ENCODE results near the gene WDR62.

Gene WDR62

DNA sequence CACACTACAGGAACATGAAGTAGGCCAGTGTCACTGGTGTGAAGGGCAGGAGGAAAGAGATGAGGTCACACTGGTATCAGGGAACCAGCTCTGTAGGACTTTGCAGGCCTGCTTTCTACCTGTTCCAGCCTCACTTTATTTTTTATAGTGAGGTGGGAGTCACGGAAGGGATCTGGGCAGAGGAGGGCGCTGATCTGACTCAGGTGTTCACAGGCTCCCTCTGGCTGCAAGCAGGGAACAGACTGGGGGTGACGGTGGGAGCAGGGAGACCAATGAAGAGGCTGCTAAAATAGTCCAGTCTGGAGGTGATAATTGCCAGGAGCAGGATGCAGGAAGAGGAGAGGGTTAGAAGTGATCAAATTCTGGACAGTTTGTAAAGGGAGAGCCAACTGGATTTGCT is 3.5 kb upstream of the WDR62 start:
- no peak for TF ChIP-seq GATA3 (IDR thresholded peaks at IDR 0.05; ENCODE audit: low read depth, low read length)

DNA sequence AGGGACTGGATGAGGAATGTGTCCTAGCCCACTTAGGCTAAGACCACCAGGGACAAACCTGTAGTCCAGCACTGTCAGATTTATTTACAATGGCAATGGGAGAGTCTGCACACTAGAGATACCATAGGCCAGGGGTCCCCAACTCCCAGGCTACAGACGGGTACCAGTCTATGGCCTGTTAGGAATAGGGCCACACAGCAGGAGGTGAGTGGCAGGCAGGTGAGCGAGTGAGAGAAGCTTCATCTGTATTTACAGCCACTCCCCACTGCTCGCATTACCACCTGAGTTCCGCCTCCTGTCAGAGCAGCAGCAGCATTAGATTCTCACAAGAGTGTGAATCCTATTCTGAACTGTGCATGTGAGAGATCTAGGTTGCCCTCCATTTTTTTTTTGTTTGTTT is 3.1 kb upstream of the WDR62 start:
- no peak for TF ChIP-seq GATA3 (IDR thresholded peaks at IDR 0.05; ENCODE audit: low read depth, low read length)
- TF ChIP-seq GATA2 (IDR thresholded peaks at IDR 0.05; ENCODE audit: low read depth, low read length), result no peak

DNA sequence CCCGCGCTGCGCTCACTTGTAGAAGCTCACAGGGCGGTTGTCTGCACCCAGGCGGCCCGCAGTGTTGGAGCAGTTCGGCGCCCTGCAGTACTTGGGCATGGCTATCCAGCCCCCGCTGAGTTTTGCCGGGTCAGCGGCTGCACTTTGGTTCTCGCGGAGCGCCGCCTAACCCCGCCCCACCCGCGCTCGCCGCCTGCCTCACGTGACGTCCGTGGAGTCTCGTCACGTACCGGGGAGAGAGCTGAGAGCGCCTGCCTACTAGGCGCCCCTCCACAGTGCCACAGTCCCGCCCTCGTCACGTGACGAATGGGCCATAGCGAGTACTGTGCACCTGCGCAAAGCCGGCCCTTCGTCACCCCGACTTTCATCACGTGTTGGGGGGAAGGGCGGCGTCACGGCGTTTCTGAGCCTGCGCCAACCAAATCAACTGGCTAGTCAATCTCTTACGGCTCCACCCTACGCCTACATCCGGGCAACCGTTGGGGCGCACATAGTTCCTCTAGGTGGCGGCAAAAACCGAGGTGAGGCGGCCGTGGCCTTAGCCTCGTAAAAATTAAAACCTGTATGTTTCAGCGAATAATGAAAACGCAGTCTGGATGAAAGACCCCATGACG is 471 bp upstream of the WDR62 start, which contains the start of gene THAP8:
TSS of gene THAP8 (minus strand) at position 167 of the 614 bp plus-strand sequence. CDS start at position 99, 68 bp downstream.
- TF ChIP-seq GATA3 (IDR thresholded peaks at IDR 0.05; ENCODE audit: low read depth, low read length) (no peak), GATA2 (IDR thresholded peaks at IDR 0.05; ENCODE audit: low read depth, low read length) (no peak)

DNA sequence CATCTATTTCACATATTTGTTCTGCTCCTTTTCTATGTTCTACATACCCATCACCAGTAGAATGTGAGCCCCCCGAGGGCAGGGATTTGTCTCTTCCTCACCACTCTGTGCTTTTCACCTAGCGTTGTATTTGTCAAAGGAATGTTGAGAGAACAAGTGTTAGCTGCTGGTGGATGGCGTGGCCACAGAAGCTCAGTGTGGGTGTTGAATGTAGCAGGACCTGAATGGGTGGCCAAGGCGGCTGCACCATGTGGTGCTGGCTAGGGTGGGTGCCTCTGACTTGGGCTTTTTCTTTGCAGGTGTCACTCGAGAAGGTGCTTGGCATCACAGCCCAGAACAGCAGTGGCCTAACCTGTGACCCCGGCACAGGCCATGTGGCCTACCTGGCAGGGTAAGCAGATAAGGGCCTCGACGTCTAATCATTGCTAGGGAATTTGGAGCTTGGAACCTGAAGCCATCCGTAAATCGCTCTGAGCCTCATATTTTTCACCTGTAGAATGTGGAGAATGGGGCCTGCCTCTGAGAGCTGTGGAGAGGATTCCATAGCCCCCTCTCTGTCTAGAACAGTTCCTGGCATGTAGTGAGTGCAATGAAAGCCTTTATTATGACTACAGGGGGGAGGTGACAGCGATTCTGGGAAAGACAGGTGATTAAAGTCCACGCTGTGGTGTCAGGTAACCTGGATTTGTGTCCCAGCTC is 3.9 kb downstream of the WDR62 start:
- no peak for TF ChIP-seq GATA2 (IDR thresholded peaks at IDR 0.05; ENCODE audit: low read depth, low read length)
- TF ChIP-seq GATA3 (IDR thresholded peaks at IDR 0.05; ENCODE audit: low read depth, low read length), result no peak

DNA sequence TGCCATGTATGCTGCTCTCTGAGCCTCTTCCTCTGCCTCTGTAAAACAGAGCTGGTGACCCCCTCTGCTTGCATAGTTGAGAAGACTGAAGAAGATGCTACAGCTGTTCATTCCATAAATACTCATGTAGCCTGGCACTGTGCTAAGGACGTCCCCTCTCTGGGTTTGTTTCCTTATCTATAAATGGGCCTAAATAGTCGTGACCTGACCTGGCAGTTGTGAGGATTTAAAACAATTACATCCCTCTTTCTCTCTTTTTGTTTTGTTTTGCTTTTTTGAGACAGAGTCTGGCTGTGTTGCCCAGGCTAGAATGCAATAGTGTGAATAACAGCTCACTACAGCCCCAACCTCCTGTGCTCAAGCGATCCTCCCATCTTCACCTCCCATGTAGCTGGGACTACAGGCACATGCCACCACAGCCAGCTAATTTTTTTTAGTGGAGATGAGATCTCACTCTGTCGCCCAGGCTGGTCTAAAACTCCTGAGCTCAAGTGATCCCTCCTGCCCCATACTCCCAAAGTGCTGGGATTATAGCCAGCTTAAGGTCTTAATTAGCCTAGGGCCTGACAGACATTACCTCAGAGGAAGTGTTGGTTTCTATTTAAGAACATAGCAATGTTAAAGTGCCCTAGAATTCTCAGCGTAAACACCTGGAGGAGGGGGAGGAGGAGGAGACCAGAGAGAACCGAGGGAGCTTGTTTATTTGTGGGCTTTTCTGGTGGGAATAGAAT is 4.6 kb downstream of the WDR62 start:
- no peak for TF ChIP-seq GATA3 (IDR thresholded peaks at IDR 0.05; ENCODE audit: low read depth, low read length)
- no peak for TF ChIP-seq GATA2 (IDR thresholded peaks at IDR 0.05; ENCODE audit: low read depth, low read length)

DNA sequence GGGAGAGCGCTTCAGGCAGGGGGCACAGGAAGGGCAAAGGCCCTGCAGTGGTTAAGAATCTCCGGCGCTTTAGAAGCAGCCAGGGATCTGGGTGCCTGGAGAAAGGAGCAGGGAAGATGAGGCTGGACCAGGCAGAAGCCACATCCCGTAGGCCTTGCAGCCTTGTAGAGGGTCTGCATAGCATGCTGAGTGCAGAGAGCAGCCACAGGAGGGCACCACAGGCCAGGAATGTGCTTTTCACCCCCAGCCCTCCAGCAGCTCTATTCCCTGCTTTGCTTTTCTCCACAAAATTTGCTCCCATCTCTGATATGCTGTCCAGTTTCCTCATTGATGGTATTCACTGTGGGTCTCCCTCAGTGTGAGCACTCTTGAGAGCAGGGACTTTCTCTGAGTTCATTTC is 5.7 kb downstream of the WDR62 start:
- no peak for TF ChIP-seq GATA2 (IDR thresholded peaks at IDR 0.05; ENCODE audit: low read depth, low read length)
- TF ChIP-seq GATA3 (IDR thresholded peaks at IDR 0.05; ENCODE audit: low read depth, low read length), result no peak

DNA sequence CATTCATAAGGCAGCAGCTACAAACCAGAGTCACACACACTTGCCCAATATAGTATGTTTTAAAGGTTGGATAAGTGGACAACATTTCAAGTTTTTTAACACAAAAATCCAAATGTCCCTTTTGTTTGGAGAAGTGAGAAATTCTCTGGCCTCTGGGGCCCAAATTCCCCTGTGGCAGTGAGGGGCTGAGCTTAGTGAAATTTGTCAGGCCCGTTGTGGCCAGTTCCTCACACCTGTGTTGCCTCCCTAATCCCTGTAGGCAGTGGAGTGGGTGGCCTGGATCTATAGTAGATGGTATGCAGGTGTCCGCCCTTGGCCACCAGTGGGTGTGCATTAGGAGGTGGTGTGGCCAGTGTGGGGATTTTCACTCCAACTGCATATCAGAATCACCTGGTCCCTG is 6.7 kb downstream of the WDR62 start:
- no peak for TF ChIP-seq GATA3 (IDR thresholded peaks at IDR 0.05; ENCODE audit: low read depth, low read length)
- TF ChIP-seq GATA2 (IDR thresholded peaks at IDR 0.05; ENCODE audit: low read depth, low read length), result no peak

DNA sequence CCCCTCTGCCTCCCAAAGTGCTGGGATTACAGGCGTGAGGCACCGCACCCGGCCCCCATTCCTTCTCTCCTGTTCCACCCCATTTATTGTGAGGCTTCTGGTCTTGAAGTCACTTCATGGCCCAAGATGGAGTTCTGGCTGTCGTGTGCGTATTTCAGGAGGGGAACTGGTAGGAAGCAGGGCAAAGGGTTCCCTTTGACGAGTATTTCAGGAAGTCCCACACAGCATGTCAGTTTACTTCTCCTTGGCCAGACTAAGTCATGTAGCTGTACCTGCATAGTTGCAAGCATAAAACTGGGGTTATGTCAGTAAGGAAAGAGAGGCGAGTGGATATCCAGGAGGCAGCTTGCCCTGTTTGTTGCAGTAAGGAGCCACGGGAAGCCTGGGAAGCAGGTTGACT is 10.1 kb downstream of the WDR62 start:
- no peak for TF ChIP-seq GATA3 (IDR thresholded peaks at IDR 0.05; ENCODE audit: low read depth, low read length)
- TF ChIP-seq GATA2 (IDR thresholded peaks at IDR 0.05; ENCODE audit: low read depth, low read length), result no peak

DNA sequence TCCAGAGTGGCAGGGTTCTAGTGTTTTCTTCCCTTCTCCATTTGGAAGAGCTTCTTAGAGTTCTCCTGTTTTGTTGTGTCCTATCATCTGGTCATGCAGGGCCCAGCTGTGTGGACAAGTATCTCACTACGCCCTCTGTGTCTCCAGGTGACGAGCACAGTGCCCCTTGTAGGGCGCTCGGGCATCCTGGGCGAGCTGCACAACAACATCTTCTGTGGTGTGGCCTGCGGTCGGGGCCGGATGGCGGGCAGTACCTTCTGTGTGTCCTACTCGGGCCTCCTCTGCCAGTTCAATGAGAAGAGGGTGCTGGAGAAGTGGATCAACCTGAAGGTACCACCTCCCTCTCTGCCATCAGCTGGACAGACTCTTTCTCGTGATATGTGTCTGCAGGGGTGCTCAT is 13.0 kb downstream of the WDR62 start:
- no peak for TF ChIP-seq GATA2 (IDR thresholded peaks at IDR 0.05; ENCODE audit: low read depth, low read length)
- TF ChIP-seq GATA3 (IDR thresholded peaks at IDR 0.05; ENCODE audit: low read depth, low read length), result no peak

DNA sequence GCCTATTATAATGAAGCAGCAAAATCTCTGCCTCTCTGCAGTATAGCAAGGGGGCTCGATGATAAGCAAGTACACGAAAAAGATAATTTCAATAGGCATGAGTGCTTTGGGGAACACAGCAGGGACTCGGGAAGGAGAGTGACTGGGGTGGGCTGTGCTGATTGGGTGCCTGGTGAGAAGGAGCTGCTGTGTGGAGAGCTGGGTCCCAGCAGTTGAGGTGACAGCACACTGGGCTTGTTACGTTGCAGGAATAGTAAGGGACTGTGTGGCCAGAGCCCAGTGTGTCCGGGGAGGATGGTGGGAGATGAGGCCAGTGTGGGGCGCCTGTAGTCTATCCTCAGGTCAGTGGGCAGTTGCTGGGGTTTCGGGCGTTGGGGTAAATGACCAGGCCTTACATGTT is 17.4 kb downstream of the WDR62 start:
- TF ChIP-seq GATA3 (IDR thresholded peaks at IDR 0.05; ENCODE audit: low read depth, low read length) (no peak), GATA2 (IDR thresholded peaks at IDR 0.05; ENCODE audit: low read depth, low read length) (no peak)

DNA sequence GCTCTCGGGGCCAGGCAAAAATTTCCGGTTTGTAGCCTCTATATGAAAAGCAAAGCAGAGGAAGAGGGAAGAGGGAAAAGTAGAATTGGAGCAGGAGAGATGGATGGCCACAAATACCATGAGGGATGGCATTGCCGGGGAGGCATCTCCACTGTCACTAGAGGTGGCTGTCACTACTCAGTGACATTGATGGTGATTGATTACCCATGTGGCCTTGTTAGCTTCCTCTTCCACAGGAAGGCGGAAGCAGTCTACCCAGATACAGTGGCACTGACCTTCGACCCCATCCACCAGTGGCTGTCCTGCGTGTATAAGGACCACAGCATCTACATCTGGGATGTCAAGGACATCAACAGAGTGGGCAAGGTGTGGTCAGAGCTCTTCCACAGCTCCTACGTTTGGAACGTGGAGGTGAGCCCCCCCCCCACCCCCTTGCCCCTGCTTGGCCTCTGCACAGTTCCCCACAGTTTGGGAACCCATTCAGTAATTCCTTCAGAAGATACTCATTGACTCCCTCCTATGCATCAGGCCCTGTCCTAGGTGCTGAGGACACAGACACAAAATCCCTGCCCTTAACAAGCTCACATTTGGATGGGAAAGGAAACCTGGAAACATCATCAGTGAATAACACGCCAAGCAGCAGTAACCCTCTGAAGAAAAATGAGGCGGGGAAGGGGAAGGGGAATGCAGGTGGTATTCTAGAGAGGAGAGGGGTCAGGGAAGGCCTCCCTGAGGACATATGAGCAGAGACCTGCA is 18.6 kb downstream of the WDR62 start:
- TF ChIP-seq GATA2 (IDR thresholded peaks at IDR 0.05; ENCODE audit: low read depth, low read length) (no peak), GATA3 (IDR thresholded peaks at IDR 0.05; ENCODE audit: low read depth, low read length) (no peak)

DNA sequence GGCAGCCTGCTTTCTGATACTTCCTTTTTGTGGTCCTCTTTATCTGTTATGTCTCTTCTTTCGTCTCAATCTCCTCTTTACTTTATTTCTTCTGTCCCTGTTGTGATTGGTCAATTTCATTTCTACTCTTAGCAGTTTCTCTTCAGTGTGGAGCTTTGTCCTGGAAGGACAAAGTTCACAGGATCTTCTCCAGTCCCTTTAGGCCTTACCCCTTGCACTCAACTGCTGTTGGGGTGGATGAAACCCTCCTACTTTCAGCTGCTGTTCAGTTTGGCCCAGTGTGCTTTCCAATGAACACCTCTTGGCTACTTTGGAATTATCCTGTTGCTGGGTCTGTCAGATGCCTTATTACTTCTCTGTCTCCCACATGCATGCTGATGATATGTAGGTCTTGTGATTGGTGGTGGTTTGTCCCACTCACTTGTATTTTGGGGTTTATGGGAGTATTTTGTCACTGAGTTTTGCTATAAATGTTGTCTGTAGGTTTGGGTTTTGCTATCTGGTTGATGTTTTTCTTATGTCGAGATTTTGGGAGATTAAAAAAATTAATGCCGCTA is 24.8 kb downstream of the WDR62 start:
- TF ChIP-seq GATA2 (IDR thresholded peaks at IDR 0.05; ENCODE audit: low read depth, low read length) (no peak), GATA3 (IDR thresholded peaks at IDR 0.05; ENCODE audit: low read depth, low read length) (no peak)

DNA sequence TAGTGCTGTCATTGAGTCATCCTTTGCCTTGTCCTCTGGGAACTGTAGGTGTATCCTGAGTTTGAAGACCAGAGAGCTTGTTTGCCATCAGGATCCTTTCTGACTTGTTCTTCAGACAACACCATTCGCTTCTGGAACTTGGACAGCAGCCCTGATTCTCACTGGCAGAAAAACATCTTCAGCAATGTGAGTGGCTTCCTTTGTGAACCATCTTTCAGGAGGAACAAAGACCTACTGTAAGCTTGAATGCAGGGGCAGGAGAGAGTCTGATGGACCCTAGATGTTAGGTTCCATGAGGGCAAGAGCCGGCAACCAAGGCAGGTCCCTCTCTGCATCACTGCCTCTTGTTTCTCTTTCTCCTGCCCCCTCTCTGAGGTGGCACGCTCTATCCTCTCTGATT is 26.7 kb downstream of the WDR62 start:
- TF ChIP-seq GATA3 (IDR thresholded peaks at IDR 0.05; ENCODE audit: low read depth, low read length) (no peak), GATA2 (IDR thresholded peaks at IDR 0.05; ENCODE audit: low read depth, low read length) (no peak)

DNA sequence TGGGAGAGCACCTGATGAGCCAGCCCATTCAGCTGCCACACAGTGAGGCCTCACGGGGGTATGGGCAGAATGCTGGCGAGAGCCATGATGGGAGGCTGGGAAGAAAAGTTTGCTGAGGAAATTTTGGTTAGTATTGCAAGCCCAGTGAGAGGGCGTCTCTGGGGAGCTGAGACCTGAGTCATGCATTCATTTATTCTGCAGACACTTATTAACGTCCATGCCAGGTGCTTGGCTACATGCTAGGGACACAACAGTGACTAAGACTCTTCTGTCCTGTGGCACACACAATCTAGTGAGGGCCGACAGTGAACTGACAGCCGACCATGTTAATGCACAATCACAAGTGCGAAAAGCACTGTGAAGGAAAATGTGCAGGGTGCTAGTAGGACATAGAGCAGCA is 27.2 kb downstream of the WDR62 start:
- no peak for TF ChIP-seq GATA2 (IDR thresholded peaks at IDR 0.05; ENCODE audit: low read depth, low read length)
- TF ChIP-seq GATA3 (IDR thresholded peaks at IDR 0.05; ENCODE audit: low read depth, low read length), result no peak
